GM12872 (cell line): ENCODE measurements around the gene SKI.

Experiments used
- CTCF ChIP-seq: IDR thresholded peaks from 3 replicates; pipeline ENCODE4 v1.5.1; 2011; ENCODE audit warnings: low read depth, mild to moderate bottlenecking, low read length, moderate library complexity; ENCODE audit not compliant: insufficient read depth

SKI gene

DNA sequence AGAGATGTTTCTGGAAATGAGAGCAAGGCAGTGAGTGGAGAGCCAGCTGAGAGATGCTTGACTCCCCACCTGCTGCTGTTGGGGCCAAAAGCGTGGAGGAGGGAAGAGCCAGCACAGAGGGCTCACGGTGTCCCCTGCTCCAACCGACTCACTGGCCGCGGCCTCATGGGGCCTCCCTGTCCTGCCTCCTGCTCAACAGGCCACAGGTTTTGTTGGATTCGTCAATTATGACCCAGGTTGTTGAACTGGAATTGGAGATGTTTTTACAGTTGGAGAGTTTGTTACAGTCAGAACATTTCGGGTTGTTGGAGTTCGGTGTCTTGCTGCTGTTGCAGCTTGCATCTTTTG lies 21.4 kb downstream of the SKI start:
- no peak for TF ChIP-seq CTCF

- no peak for TF ChIP-seq CTCF
These were observed 22.7 kb downstream of the SKI start for GRCh38 chr1:2250721-2251281.

DNA sequence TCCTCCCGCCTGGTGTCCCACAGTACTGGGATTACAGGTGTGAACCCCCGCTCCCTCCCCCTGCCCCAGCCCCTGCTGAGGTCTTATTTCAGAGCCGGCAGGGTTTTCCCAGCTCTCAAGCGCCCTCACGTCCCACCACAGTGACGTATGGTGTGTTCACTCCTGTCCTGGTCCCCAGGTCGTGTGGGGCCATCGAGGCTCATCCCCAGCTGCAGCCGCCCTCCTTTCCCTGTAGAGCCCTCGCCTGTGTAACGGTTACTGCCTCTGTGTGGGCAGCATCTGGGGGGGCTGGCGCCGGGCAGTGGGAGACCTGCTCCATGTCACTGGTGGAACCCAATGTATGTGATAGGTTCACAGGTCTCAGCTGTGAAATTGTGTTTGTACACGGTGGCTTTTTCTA lies 23.2 kb downstream of the SKI start:
- TF ChIP-seq CTCF = no peak

GRCh38 chr1:2251786-2252185 lies 23.7 kb downstream of the SKI start:
- no peak for TF ChIP-seq CTCF

DNA sequence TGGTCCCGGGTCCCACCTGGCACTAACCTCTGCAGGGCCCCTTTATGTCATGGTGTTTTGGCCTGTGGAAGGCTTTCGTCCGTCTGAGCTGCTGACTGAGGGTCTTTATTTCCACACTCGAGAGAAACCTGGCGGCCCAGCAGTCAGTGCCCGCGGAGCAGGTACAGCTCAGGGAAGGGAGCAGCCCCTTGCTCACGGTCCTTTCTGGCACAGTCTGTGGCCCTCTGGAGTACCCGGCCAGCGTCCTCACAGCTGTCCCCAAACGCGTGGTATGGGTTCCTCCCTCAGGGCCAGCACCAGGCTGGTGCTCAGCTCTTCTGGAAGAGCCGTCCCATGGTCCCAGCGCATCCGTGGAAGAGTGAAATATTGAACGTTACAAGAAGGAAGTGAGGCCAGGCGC lies 24.3 kb downstream of the SKI start:
- TF ChIP-seq CTCF = no peak

DNA sequence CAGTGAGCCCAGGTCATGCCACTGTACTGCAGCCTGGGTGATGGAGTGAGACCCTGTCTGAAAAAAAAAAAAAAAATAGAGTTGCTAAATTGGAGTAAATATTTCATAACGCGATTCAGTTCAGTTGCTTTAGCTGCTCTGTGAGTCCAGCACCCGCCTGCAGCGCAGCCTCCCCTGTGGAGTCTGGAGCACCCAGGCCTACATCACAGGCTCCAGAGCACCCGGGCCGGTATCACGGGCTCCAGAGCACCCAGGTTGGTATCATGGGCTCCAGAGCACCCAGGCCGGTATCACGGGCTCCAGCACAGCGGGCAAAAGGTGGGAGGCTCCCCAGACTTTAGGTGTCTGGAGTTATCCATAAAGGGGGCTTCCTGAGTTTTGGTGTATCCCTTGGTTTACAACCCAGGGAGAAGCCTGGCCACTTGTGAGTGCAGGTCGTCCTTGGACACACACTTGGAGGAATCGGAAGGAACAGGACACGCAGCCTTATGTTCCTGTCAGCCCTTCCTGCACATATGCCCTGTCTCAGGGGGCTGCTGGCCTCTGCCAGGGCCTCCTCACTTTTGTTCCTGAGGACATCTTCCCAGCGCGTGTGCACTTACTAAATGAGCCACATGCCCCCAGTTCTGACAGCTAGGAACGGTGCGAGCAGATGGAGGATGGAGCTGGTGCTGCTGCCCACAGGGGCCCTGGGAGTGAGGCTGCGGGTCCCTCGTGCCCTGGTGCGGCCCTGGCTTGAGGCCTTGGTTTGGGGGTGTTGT lies 25.1 kb downstream of the SKI start:
- no peak for TF ChIP-seq CTCF

DNA sequence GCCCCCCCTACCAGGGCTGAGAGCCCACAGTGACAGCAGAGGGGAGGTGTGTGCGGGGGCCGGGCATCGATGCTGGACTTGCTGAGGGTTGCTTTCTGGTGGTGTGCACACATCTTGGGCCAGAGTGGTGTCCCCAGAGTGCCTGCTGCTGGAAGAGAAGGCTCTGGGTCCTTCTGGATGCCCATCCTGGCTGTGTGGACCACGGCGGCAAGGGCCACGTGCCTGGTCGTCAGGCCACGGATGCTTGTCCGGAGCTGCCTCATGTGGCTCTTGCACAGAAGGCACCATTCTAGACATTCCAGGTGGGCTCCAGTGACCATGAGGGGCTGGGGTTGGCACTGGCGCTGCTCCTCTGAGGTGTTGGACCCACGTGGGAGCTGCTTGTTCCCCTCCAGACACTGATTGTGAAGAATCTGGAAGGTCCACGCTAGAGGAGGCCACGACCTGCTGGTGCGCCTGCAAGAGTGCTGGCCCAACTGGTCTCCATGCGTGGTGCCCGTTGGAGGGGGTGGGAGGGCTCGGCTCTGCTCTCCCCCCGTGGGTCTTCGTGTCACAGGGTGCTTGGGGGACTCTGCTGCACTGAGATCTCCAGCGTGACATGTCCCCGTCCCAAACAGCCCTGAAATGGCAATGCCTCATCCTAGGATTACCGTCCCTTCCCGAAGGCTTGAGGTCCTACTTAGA lies 25.8 kb downstream of the SKI start:
- TF ChIP-seq CTCF = no peak
